GM12878 (cell line): ENCODE data around the gene DNAJB6. TPM values are rescaled to one million over a fixed set of nuclear protein-coding genes. Genes with fewer than 3 reads are reported as not detected.
A peak's percentile ranks its signal among the peaks of the same experiment; 100 is the strongest.

Source experiments
- ATAC-seq: fragments of 200-7000 bp; cut with Tn5 transposase; 3 replicates; pipeline ENCODE4 v1.9.1; 2020; ENCODE audit warnings: mild to moderate bottlenecking, moderate library complexity
- BruUV-seq: library from RNA; stranded (reverse); fragments of 400-500 nt; replicated peaks from 2 replicates; lab custom pipeline; 2021; lab: Mats Ljungman, UMichigan
- CTCF ChIA-PET: fragments of 300-600 bp; sonication (Branson Sonifier 250); formaldehyde crosslinking; extraction: SDS; loops from one replicate; lab custom pipeline; 2021; ENCODE audit warnings: inconsistent platforms; lab: Yijun Ruan, JAX
- POLR2A ChIA-PET: fragments of 350-600 bp; formaldehyde crosslinking; extraction: SDS; loops from one replicate; lab custom pipeline; 2021; ENCODE audit warnings: inconsistent platforms; lab: Charles Lee
- RAD21 ChIA-PET: fragments of 300-600 bp; sonication (Branson Sonifier 250); formaldehyde crosslinking; loops from one replicate; lab custom pipeline; 2023; ENCODE audit warnings: antibody characterized with exemption; ENCODE audit not compliant: unreplicated experiment; lab: Charles Lee
- SMC1A ChIA-PET: fragments of 300-600 bp; sonication (Branson Sonifier 250); formaldehyde crosslinking; loops from one replicate; lab custom pipeline; 2023; ENCODE audit not compliant: unreplicated experiment, uncharacterized antibody; lab: Charles Lee
- DNase-seq: peaks from one replicate; pipeline ENCODE4 v3.0.0-alpha.2; 2011; ENCODE audit warnings: low read depth, low spot score
- FAIRE-seq: peaks from 3 replicates; lab custom pipeline; 2011; peaks lifted over from hg19 to GRCh38; lab: Jason Lieb, UNC
- H2AFZ ChIP-seq: 2 replicates; pipeline ENCODE4 v1.6.0; 2011; ENCODE audit warnings: low read depth, low read length, control low read depth; ENCODE audit not compliant: control insufficient read depth
- H3K27ac ChIP-seq: 2 replicates; pipeline ENCODE4 v1.5.1; 2011; ENCODE audit warnings: control low read depth; ENCODE audit not compliant: control insufficient read depth, insufficient read depth
- H3K27me3 ChIP-seq, 2 experiments: replicated peaks in 1 of 2; 2 replicates each; pipeline versions ENCODE4 v1.6.0 to v1.6.1; 2011; ENCODE audit warnings: low read length in 1 of 2; ENCODE audit not compliant: control insufficient read depth in 2 of 2, insufficient read depth in 2 of 2
- H3K36me3 ChIP-seq, 2 experiments: 2 replicates each; pipeline ENCODE4 v1.5.1; 2011; ENCODE audit warnings: low read length in 1 of 2; ENCODE audit not compliant: control insufficient read depth in 2 of 2, insufficient read depth in 2 of 2
- H3K4me1 ChIP-seq: 2 replicates; pipeline ENCODE4 v1.6.1; 2011; ENCODE audit warnings: mild to moderate bottlenecking, low read length, moderate library complexity, mixed read lengths; ENCODE audit not compliant: control insufficient read depth, insufficient read depth
- H3K4me2 ChIP-seq: 2 replicates; pipeline ENCODE4 v1.6.0; 2011; ENCODE audit warnings: control low read depth; ENCODE audit not compliant: control insufficient read depth, insufficient read depth
- H3K4me3 ChIP-seq: fragments of 200-600 bp; sonication (generic); 2 replicates; pipeline ENCODE4 v1.5.1; 2016
- H3K79me2 ChIP-seq: 2 replicates; pipeline ENCODE4 v1.6.0; 2011; ENCODE audit warnings: low read length; ENCODE audit not compliant: control insufficient read depth, insufficient read depth
- H3K9ac ChIP-seq: 2 replicates; pipeline ENCODE4 v1.8.0; 2011; ENCODE audit warnings: low read length, control low read depth, mixed read lengths; ENCODE audit not compliant: control insufficient read depth, insufficient read depth
- H3K9me3 ChIP-seq: replicated peaks from 3 replicates; pipeline ENCODE4 v1.5.1; 2011; ENCODE audit warnings: mild to moderate bottlenecking, low read length; ENCODE audit not compliant: control insufficient read depth, insufficient read depth
- H4K20me1 ChIP-seq: 2 replicates; pipeline ENCODE4 v1.6.0; 2011; ENCODE audit not compliant: control insufficient read depth, insufficient read depth
- IRF5 ChIP-seq: fragments of 450-650 bp; IDR thresholded peaks from 2 replicates; pipeline ENCODE4 v1.6.1; 2017; ENCODE audit warnings: borderline replicate concordance
- POLR2AphosphoS5 ChIP-seq: IDR thresholded peaks from 2 replicates; pipeline ENCODE4 v1.6.1; 2011; ENCODE audit warnings: mild to moderate bottlenecking, low read length, inconsistent platforms
- SMAD5 ChIP-seq: IDR thresholded peaks from 2 replicates; pipeline ENCODE4 v1.6.1; 2016; ENCODE audit warnings: antibody characterized with exemption, low read depth
- WGBS: methylation state at CpG from one replicate; pipeline ENCODE4 v1.1.6; 2016; ENCODE audit warnings: low lambda C conversion rate; ENCODE audit not compliant: insufficient replicate concordance, insufficient coverage; ENCODE audit errors: missing lambda C conversion rate; 5-methylcytosine and 5-hydroxymethylcytosine counted together
- in situ Hi-C: fragments of 300-500 bp; cut with MboI; formaldehyde crosslinking; loops from 9 replicates; pipeline ENCODE4 v1.14.3; 2018; ENCODE audit warnings: mixed read lengths
- intact Hi-C: fragments of 100-400 bp; cut with micrococcal nuclease; formaldehyde crosslinking; loops from one replicate; pipeline ENCODE4 v1.14.2; 2022; ENCODE audit not compliant: unreplicated experiment
- polyA plus RNA-seq, 11 experiments: library from polyadenylated mRNA; depleted of rRNA in 4 of 11; unstranded in 6 of 11; stranded (reverse) in 5 of 11; fragments of >200 nt; fragmentation: Nextera tagmentation in 4 of 11; fragmentation: Illumina TruSeq in 1 of 11; extraction: Ambion mirVana in 4 of 11; extraction: Trizol in 1 of 11; gene quantifications; 1 replicate in 1 of 11; 2 replicates in 10 of 11; pipeline versions ENCODE4 v1.2.1 to v1.2.3, GENCODE V29; 2011 to 2016; ENCODE audit warnings: inconsistent platforms in 2 of 11, missing spikeins in 2 of 11, low read depth in 1 of 11
- total RNA-seq, 4 experiments: library from RNA; depleted of rRNA in 3 of 4; stranded (reverse); fragments of >200 nt in 3 of 4; fragmentation: Illumina TruSeq in 1 of 4; extraction: Trizol in 1 of 4; gene quantifications; 2 replicates each; pipeline versions ENCODE4 v1.2.1 to v1.2.3, GENCODE V29; 2013 to 2021
- TF ChIP-seq, protein P1 (sequence below): fragments of 450-650 bp; IDR thresholded peaks from 2 replicates; pipeline ENCODE4 v1.6.1; 2018; ENCODE audit warnings: borderline replicate concordance, mild to moderate bottlenecking; ENCODE audit not compliant: partially characterized antibody

The DNAJB6 gene
- total and polyA plus RNA-seq, 10 of the 15 experiments (the other 5 are each of a cell fraction or from before 2014, with no cell fraction given), result 34.5 to 117 (median 53.1) TPM

- ChIA-PET RAD21 (no interaction called here), POLR2A (no interaction called here), CTCF (no interaction called here), SMC1A (interaction anchor here (0.8 kb wide), 1 partner anchor 16 kb away, joined by 3 read pairs; no protein-coding TSS in a partner anchor)
- Histone ChIP-seq H4K20me1 (no peaks in the 10 kb centered on the region; the same call in 1 of the 2 replicates), H2AFZ (no peak overlapping the region), H3K27me3 (no peaks in the 10 kb centered on the region), H3K79me2 (peaks cover 10% of the 10 kb centered on the region), H3K4me1 (no peaks in the 10 kb centered on the region), H3K4me2 (no peak overlapping the region), H3K36me3 (peaks cover 20 to 33% of the 10 kb centered on the region in 2 experiments), H3K9ac (no peak overlapping the region), H3K27ac (no peak overlapping the region), H3K4me3 (no peak overlapping the region), H3K9me3 (no peaks in the 10 kb centered on the region; the same call in 2 of the 3 replicates)
- TF ChIP-seq IRF5 (no peak), POLR2AphosphoS5 (0 out of 2 replicates have a peak, but pooled peaks have one; percentile 5), SMAD5 (no peak)
- in situ Hi-C loops (no loop called here), intact Hi-C loops (no loop called here)
- no peak for ATAC-seq
- no peak for FAIRE-seq
- no TSS peak for BruUV-seq
- WGBS, result 85% methylated on average over 9 of the region's 9 CpGs
- no peak for DNase-seq
These were observed 34.5 kb downstream of the DNAJB6 start for GRCh38 chr7:157371296-157371695.

GRCh38 chr7:157372300-157373232 is 35.8 kb downstream of the DNAJB6 start:
- H3K4me2 ChIP-seq, result no peak overlapping the region
- H3K79me2 ChIP-seq, result peaks cover 11% of the 10 kb centered on the region
- no peaks in the 10 kb centered on the region for H3K4me1 ChIP-seq
- RAD21 ChIA-PET, result no interaction called here
- no peak overlapping the region for H3K9ac ChIP-seq
- intact Hi-C loops, result no loop called here
- no peaks in the 10 kb centered on the region; the same call in 1 of the 2 replicates for H4K20me1 ChIP-seq
- TF ChIP-seq POLR2AphosphoS5, result peak; percentile 55
- TF ChIP-seq, protein P1, sequence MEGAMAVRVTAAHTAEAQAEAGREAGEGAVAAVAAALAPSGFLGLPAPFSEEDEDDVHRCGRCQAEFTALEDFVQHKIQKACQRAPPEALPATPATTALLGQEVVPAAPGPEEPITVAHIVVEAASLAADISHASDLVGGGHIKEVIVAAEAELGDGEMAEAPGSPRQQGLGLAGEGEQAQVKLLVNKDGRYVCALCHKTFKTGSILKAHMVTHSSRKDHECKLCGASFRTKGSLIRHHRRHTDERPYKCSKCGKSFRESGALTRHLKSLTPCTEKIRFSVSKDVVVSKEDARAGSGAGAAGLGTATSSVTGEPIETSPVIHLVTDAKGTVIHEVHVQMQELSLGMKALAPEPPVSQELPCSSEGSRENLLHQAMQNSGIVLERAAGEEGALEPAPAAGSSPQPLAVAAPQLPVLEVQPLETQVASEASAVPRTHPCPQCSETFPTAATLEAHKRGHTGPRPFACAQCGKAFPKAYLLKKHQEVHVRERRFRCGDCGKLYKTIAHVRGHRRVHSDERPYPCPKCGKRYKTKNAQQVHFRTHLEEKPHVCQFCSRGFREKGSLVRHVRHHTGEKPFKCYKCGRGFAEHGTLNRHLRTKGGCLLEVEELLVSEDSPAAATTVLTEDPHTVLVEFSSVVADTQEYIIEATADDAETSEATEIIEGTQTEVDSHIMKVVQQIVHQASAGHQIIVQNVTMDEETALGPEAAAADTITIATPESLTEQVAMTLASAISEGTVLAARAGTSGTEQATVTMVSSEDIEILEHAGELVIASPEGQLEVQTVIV, result no peak
- no peak for FAIRE-seq
- no peak overlapping the region for H2AFZ ChIP-seq
- no peak for ATAC-seq
- H3K36me3 ChIP-seq, result peaks cover 22 to 32% of the 10 kb centered on the region in 2 experiments
- no peak for DNase-seq
- BruUV-seq, result no TSS peak
- in situ Hi-C loops, result no loop called here
- H3K9me3 ChIP-seq, result no peaks in the 10 kb centered on the region
- POLR2A ChIA-PET, result no interaction called here
- H3K27ac ChIP-seq, result no peak overlapping the region
- H3K27me3 ChIP-seq, result no peaks in the 10 kb centered on the region
- CTCF ChIA-PET, result interaction anchor here (0.6 kb wide), 1 partner anchor 18 kb away, joined by 3 read pairs; no protein-coding TSS in a partner anchor
- SMC1A ChIA-PET, result no interaction called here
- 93% methylated on average over 24 of the region's 24 CpGs for WGBS
- H3K4me3 ChIP-seq, result no peak overlapping the region
